Measurements from ENCODE around the gene PEX26. TPM values are rescaled to one million over a fixed set of nuclear protein-coding genes. Genes with fewer than 3 reads are reported as not detected.

PEX26 gene
- total and polyA plus RNA-seq, 2 experiments from 2014 or later = 4.0 to 48.9 TPM

DNA sequence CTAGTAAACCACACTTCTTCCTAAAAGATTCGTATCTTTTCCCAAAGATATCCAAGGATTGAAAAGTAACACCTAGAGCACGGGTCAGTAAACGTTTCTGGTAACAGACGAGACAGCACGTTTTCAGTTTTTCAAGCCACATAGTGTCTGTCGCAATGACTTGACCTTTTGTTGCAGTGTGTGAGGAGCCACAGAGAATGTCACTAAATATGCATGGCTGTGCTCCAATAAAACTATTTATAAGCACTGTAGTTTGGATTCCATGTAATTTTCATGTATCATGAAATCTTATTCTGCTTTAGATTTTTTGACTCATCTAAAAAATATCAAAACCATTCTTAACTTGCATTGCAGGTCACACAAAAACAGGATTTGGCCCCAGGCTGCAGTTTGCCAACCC lies 35.1 kb upstream of the PEX26 start (continued):
- no peak for TF ChIP-seq POLR2AphosphoS5 (IDR thresholded peaks at IDR 0.05; ENCODE audit: low read depth)
- TF ChIP-seq EZH2 (IDR thresholded peaks at IDR 0.05; ENCODE audit: low read depth, unreplicated experiment) = no peak

GRCh38 chr22:18044548-18045271 lies 33.1 kb upstream of the PEX26 start:
- no peak overlapping the region for H3K4me3 Mint-ChIP-seq
- Histone ChIP-seq H3K27ac (ENCODE audit: low read depth) (no peak overlapping the region), H3F3A (replicated peaks; ENCODE audit: low read depth) (no peaks in the 10 kb centered on the region), H4K20me1 (replicated peaks; ENCODE audit: insufficient read depth) (no peaks in the 10 kb centered on the region), H3K4me3 (no peak overlapping the region), H3K79me2 (replicated peaks; ENCODE audit: insufficient read depth) (no peaks in the 10 kb centered on the region), H3K4me1 (ENCODE audit: insufficient read depth) (no peaks in the 10 kb centered on the region), H3K36me3 (ENCODE audit: insufficient read depth) (no peaks in the 10 kb centered on the region), H2AFZ (no peak overlapping the region), H3K9me2 (ENCODE audit: insufficient read depth) (no peaks in the 10 kb centered on the region), H3K4me2 (no peak overlapping the region), H3K27me3 (ENCODE audit: insufficient read depth) (no peaks in the 10 kb centered on the region)
- no peak for TF ChIP-seq REST (IDR thresholded peaks at IDR 0.05; ENCODE audit: unreplicated experiment)
- TF ChIP-seq STAT1 (IDR thresholded peaks at IDR 0.05; ENCODE audit: unreplicated experiment) = no peak
- TF ChIP-seq CTCF (conservative IDR thresholded peaks at IDR 0.05; ENCODE audit: low read depth in 2 of 2) = no peak
- TF ChIP-seq POLR2AphosphoS5 (IDR thresholded peaks at IDR 0.05; ENCODE audit: low read depth) = no peak
- no peak for TF ChIP-seq JUNB (IDR thresholded peaks at IDR 0.05; ENCODE audit: unreplicated experiment)
- no peak for TF ChIP-seq ETS1 (IDR thresholded peaks at IDR 0.05)
- TF ChIP-seq NANOG (IDR thresholded peaks at IDR 0.05; ENCODE audit: borderline replicate concordance) = no peak
- H3K27me3 Mint-ChIP-seq (ENCODE audit: insufficient read depth, low read depth, poor library complexity) = peaks cover 5% of the 10 kb centered on the region
- H3K27ac Mint-ChIP-seq = no peak overlapping the region
- no peaks in the 10 kb centered on the region for H3K36me3 Mint-ChIP-seq (ENCODE audit: low read depth)
- peaks cover 9% of the 10 kb centered on the region; the same call in 2 of the 3 replicates for H3K9me3 Mint-ChIP-seq
- H3K4me1 Mint-ChIP-seq = no peaks in the 10 kb centered on the region
- ATAC-seq (no peak), DNase-seq (ENCODE audit: low spot score) (no peak)

Data from GM23338 (cell line).